DOHH2 (cell line): ENCODE data around the gene BUD23.
A peak's percentile ranks its signal among the peaks of the same experiment; 100 is the strongest.

Experiments
- H3F3A ChIP-seq: fragments of 200-600 bp; sonication (generic), shearing (Covaris generic); 2 replicates; pipeline ENCODE4 v1.6.0; 2016; ENCODE audit warnings: antibody characterized with exemption, mild to moderate bottlenecking; ENCODE audit not compliant: control insufficient read depth, insufficient read depth
- H3K27ac ChIP-seq: fragments of 200-600 bp; sonication (generic); 2 replicates; pipeline ENCODE4 v1.5.1; 2014; ENCODE audit warnings: low read depth, mild to moderate bottlenecking, low read length, moderate library complexity
- H3K27me3 ChIP-seq: fragments of 200-600 bp; sonication (generic); 2 replicates; pipeline ENCODE4 v1.6.1; 2014; ENCODE audit warnings: mild to moderate bottlenecking, low read length, mixed read lengths; ENCODE audit not compliant: control insufficient read depth
- H3K36me3 ChIP-seq: fragments of 200-600 bp; sonication (generic); 2 replicates; pipeline ENCODE4 v1.6.1; 2014; ENCODE audit warnings: mild to moderate bottlenecking, low read length, moderate library complexity, mixed read lengths; ENCODE audit not compliant: control insufficient read depth
- H3K4me1 ChIP-seq: fragments of 200-600 bp; sonication (generic); 2 replicates; pipeline ENCODE4 v1.6.1; 2014; ENCODE audit warnings: mild to moderate bottlenecking, low read length, mixed read lengths; ENCODE audit not compliant: control insufficient read depth
- H3K4me2 ChIP-seq: fragments of 200-600 bp; sonication (generic); 2 replicates; pipeline ENCODE4 v1.6.0; 2014; ENCODE audit warnings: mild to moderate bottlenecking, low read length, moderate library complexity
- H3K4me3 ChIP-seq: fragments of 200-600 bp; sonication (generic); 2 replicates; pipeline ENCODE4 v1.5.1; 2014; ENCODE audit warnings: mild to moderate bottlenecking, low read length, mixed read lengths
- H3K79me2 ChIP-seq: fragments of 200-600 bp; sonication (generic); 2 replicates; pipeline ENCODE4 v1.6.1; 2014; ENCODE audit warnings: mild to moderate bottlenecking, low read length, mixed read lengths; ENCODE audit not compliant: control insufficient read depth
- H3K9me2 ChIP-seq: fragments of 200-600 bp; sonication (generic); replicated peaks from 2 replicates; pipeline ENCODE4 v1.6.1; 2014; ENCODE audit warnings: mild to moderate bottlenecking, low read length, mixed read lengths; ENCODE audit not compliant: control insufficient read depth
- H3K9me3 ChIP-seq: fragments of 200-600 bp; sonication (generic); 2 replicates; pipeline ENCODE4 v1.6.1; 2014; ENCODE audit warnings: antibody characterized with exemption, low read length, mixed read lengths; ENCODE audit not compliant: control insufficient read depth, insufficient read depth
- H4K20me1 ChIP-seq: fragments of 200-600 bp; sonication (generic); 2 replicates; pipeline ENCODE4 v1.6.0; 2014; ENCODE audit warnings: low read depth, mild to moderate bottlenecking, antibody characterized with exemption, low read length, moderate library complexity; ENCODE audit not compliant: control insufficient read depth, insufficient read depth
- EZH2phosphoT487 ChIP-seq: fragments of 200-600 bp; sonication (generic); IDR thresholded peaks from 2 replicates; pipeline ENCODE4 v1.6.1; 2017; ENCODE audit warnings: borderline replicate concordance, mild to moderate bottlenecking, antibody characterized with exemption, low read length, moderate library complexity, mixed read lengths
- TF ChIP-seq, protein P1 (sequence below): fragments of 200-600 bp; sonication (generic); IDR thresholded peaks from one replicate; pipeline ENCODE4 v1.5.1; 2014; ENCODE audit warnings: antibody characterized with exemption, mild to moderate bottlenecking, low read depth, low read length; ENCODE audit not compliant: poor library complexity, severe bottlenecking

Gene BUD23

DNA sequence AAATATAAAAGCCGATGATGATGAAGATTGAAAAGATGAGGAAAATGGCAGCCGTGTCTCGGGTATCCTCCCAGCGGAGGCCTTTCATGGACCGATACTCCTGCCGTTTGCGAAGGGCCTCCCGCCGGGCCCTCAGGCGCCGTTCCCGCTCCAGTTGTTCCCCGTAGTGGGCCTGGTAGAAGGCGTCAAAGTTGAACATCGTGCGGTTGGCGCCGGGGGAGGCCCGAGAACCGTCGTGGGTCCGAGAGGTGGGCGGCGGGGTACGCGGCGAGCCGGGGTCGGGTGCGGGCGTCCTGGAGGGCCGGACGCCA, 697 bp upstream of the BUD23 start:
- Histone ChIP-seq H3K79me2 (peaks cover 93% of the 10 kb centered on the region), H3K27me3 (no peaks in the 10 kb centered on the region), H3K4me3 (peak overlapping the region; percentile 80), H3K9me3 (no peaks in the 10 kb centered on the region), H3F3A (no peaks in the 10 kb centered on the region), H4K20me1 (0 out of 2 replicates have a peak, but pooled peaks cover 3% of the 10 kb centered on the region), H3K27ac (peak overlapping the region; percentile 2; the same call in 1 of the 2 replicates), H3K4me1 (peaks cover 26% of the 10 kb centered on the region), H3K4me2 (peak overlapping the region; percentile 74), H3K36me3 (peaks cover 56% of the 10 kb centered on the region), H3K9me2 (no peaks in the 10 kb centered on the region)
- TF ChIP-seq, protein P1, sequence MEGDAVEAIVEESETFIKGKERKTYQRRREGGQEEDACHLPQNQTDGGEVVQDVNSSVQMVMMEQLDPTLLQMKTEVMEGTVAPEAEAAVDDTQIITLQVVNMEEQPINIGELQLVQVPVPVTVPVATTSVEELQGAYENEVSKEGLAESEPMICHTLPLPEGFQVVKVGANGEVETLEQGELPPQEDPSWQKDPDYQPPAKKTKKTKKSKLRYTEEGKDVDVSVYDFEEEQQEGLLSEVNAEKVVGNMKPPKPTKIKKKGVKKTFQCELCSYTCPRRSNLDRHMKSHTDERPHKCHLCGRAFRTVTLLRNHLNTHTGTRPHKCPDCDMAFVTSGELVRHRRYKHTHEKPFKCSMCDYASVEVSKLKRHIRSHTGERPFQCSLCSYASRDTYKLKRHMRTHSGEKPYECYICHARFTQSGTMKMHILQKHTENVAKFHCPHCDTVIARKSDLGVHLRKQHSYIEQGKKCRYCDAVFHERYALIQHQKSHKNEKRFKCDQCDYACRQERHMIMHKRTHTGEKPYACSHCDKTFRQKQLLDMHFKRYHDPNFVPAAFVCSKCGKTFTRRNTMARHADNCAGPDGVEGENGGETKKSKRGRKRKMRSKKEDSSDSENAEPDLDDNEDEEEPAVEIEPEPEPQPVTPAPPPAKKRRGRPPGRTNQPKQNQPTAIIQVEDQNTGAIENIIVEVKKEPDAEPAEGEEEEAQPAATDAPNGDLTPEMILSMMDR = no peak
- no peak for TF ChIP-seq EZH2phosphoT487

- H4K20me1 ChIP-seq = 0 out of 2 replicates have a peak, but pooled peaks cover 3% of the 10 kb centered on the region
- TF ChIP-seq EZH2phosphoT487 = no peak
- TF ChIP-seq, protein P1 = no peak
- H3K9me2 ChIP-seq = no peaks in the 10 kb centered on the region
- H3K4me2 ChIP-seq = peak overlapping the region; percentile 94
- H3K27me3 ChIP-seq = no peaks in the 10 kb centered on the region
- H3K4me3 ChIP-seq = peak overlapping the region; percentile 80
- H3F3A ChIP-seq = no peaks in the 10 kb centered on the region
- H3K4me1 ChIP-seq = peaks cover 26% of the 10 kb centered on the region
- no peaks in the 10 kb centered on the region for H3K9me3 ChIP-seq
- H3K36me3 ChIP-seq = peaks cover 59% of the 10 kb centered on the region
- H3K27ac ChIP-seq = peak overlapping the region; percentile 43
- peaks cover 93% of the 10 kb centered on the region for H3K79me2 ChIP-seq
These were observed 644 bp downstream of the BUD23 start for GRCh38 chr7:73683788-73684693.

DNA sequence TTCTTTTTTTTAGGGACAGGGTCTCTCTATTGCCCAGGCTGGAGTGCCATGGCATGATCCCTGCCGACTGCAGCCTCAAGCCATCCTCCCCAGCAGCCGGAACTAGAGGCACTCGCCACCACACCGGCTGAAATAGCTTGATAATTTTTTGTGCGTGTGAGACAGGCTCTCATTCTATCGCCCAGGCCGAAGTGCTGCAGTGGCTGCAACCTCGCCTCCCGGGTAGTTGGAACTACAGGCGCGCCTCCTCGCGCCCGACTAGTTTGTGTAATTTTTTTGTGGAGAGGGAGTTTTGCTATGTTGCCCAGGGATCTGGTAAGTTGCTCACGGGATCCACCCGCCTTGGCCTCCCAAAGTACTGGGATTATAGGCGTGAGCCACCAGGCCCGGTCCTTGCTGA, 1.9 kb downstream of the BUD23 start:
- H4K20me1 ChIP-seq = peaks cover 6% of the 10 kb centered on the region; the same call in 1 of the 2 replicates
- peaks cover 87% of the 10 kb centered on the region for H3K79me2 ChIP-seq
- H3K36me3 ChIP-seq = peaks cover 55% of the 10 kb centered on the region
- H3K4me1 ChIP-seq = peaks cover 26% of the 10 kb centered on the region
- H3K9me2 ChIP-seq = no peaks in the 10 kb centered on the region
- TF ChIP-seq, protein P1 = no peak
- no peak for TF ChIP-seq EZH2phosphoT487
- no peaks in the 10 kb centered on the region for H3K27me3 ChIP-seq
- no peaks in the 10 kb centered on the region for H3K9me3 ChIP-seq
- no peak overlapping the region for H3K27ac ChIP-seq
- H3K4me2 ChIP-seq = no peak overlapping the region
- no peak overlapping the region for H3K4me3 ChIP-seq
- no peaks in the 10 kb centered on the region for H3F3A ChIP-seq
